Ramos (cell line): ENCODE results near the gene TUBGCP2.

Source experiments
- in situ Hi-C: fragments of 300-500 bp; cut with MboI; formaldehyde crosslinking; loops from one replicate; pipeline ENCODE4 v1.14.3; 2022; ENCODE audit warnings: low sequenced_read_pairs; ENCODE audit not compliant: unreplicated experiment

TUBGCP2 gene

GRCh38 chr10:133254421-133255120 lies 54.1 kb downstream of the TUBGCP2 start:
- in situ Hi-C loops: no loop called here

- in situ Hi-C loops: no loop called here
Measured at GRCh38 chr10:133253361-133253955, 55.2 kb downstream of the TUBGCP2 start.

- in situ Hi-C loops: no loop called here
Measured at GRCh38 chr10:133252223-133252552, 56.5 kb downstream of the TUBGCP2 start.

GRCh38 chr10:133251388-133252222 lies 57.1 kb downstream of the TUBGCP2 start:
- in situ Hi-C loops: no loop called here

GRCh38 chr10:133249975-133250754 lies 58.5 kb downstream of the TUBGCP2 start:
- in situ Hi-C loops: no loop called here

GRCh38 chr10:133249094-133249780 lies 59.4 kb downstream of the TUBGCP2 start:
- in situ Hi-C loops: no loop called here

GRCh38 chr10:133248334-133248715 lies 60.3 kb downstream of the TUBGCP2 start:
- in situ Hi-C loops: no loop called here

- in situ Hi-C loops: no loop called here
Measured at GRCh38 chr10:133247681-133248333, 60.9 kb downstream of the TUBGCP2 start.

GRCh38 chr10:133246236-133246626 lies 62.4 kb downstream of the TUBGCP2 start:
- in situ Hi-C loops: no loop called here

GRCh38 chr10:133245439-133246235 lies 63.0 kb downstream of the TUBGCP2 start:
- in situ Hi-C loops: no loop called here

- in situ Hi-C loops: no loop called here
Measured at GRCh38 chr10:133243593-133243992, 65.1 kb downstream of the TUBGCP2 start.

- in situ Hi-C loops: no loop called here
Measured at GRCh38 chr10:133242611-133243356, 65.9 kb downstream of the TUBGCP2 start.

GRCh38 chr10:133241501-133242205 lies 67.0 kb downstream of the TUBGCP2 start:
- in situ Hi-C loops: no loop called here

- in situ Hi-C loops: no loop called here
Measured at GRCh38 chr10:133239990-133240389, 68.7 kb downstream of the TUBGCP2 start.

GRCh38 chr10:133238466-133238804 lies 70.2 kb downstream of the TUBGCP2 start:
- in situ Hi-C loops: no loop called here

- in situ Hi-C loops: no loop called here
Measured at GRCh38 chr10:133237588-133238465, 70.8 kb downstream of the TUBGCP2 start, which contains the start of gene VENTX. Gene VENTX (plus strand): TSS chr10:133237855. CDS start chr10:133237915, 60 bp downstream.

GRCh38 chr10:133237241-133237587 lies 71.5 kb downstream of the TUBGCP2 start:
- in situ Hi-C loops: no loop called here
